Spleen (tissue), 7 donors: ENCODE data around the gene SF3B4.

Source experiments
- POLR2AphosphoS5 ChIP-seq, 3 donors: sonication (generic); formaldehyde crosslinking; IDR thresholded peaks; one replicate each; pipeline ENCODE4 v1.5.1; 2017; ENCODE audit warnings: antibody characterized with exemption in 3 of 3
- TF ChIP-seq, protein P1 (sequence below), 11 experiments: fragments of 200-600 bp in 7 of 11; fragments of 450-650 bp in 4 of 11; sonication (generic) in 4 of 11; IDR thresholded peaks in 8 of 11; conservative IDR thresholded peaks in 3 of 11; 1 replicate in 7 of 11; 2 replicates in 4 of 11; pipeline versions ENCODE4 v1.4.0 to v1.8.0; 2016 to 2021; ENCODE audit warnings: antibody characterized with exemption in 11 of 11, inconsistent platforms in 4 of 11, mild to moderate bottlenecking in 1 of 11
- donor health status: DM: no; HTN: no; CAD: no; lungs with moderate emphysema.
- donor health status: DM: no; HTN: no; CAD: no.
- donor health status: DM: no; HTN: no; CAD: no.

DNA sequence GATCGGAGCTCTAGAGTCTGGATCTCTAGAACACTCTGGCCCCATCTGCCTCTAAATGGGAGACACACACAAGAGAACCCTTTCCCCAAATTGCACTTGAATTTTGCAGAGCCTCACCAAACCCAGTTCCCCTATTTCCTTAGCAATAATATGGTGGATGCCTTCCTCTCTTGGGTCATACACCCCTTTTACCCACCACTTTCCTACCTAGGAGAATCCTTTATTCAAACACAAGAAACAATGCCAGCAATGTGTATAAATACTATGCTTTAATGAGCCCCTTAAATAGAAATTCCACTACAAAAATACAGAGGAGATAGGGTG lies 760 bp upstream of the SF3B4 start:
- TF ChIP-seq, protein P1, sequence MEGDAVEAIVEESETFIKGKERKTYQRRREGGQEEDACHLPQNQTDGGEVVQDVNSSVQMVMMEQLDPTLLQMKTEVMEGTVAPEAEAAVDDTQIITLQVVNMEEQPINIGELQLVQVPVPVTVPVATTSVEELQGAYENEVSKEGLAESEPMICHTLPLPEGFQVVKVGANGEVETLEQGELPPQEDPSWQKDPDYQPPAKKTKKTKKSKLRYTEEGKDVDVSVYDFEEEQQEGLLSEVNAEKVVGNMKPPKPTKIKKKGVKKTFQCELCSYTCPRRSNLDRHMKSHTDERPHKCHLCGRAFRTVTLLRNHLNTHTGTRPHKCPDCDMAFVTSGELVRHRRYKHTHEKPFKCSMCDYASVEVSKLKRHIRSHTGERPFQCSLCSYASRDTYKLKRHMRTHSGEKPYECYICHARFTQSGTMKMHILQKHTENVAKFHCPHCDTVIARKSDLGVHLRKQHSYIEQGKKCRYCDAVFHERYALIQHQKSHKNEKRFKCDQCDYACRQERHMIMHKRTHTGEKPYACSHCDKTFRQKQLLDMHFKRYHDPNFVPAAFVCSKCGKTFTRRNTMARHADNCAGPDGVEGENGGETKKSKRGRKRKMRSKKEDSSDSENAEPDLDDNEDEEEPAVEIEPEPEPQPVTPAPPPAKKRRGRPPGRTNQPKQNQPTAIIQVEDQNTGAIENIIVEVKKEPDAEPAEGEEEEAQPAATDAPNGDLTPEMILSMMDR (IDR thresholded peaks at IDR 0.05 in 8 of 11, conservative IDR thresholded peaks at IDR 0.05 in 3 of 11) = no peak
- no peak for TF ChIP-seq POLR2AphosphoS5 (IDR thresholded peaks at IDR 0.05)
